ENCODE results near the gene DIPK1A.

The DIPK1A gene

GRCh38 chr1:92833840-92834239, 127.4 kb downstream of the DIPK1A start:
- no peak for DNase-seq

- no peak for DNase-seq
Observed at GRCh38 chr1:92832537-92833114, 128.6 kb downstream of the DIPK1A start.

- DNase-seq: peak; percentile 95
Observed at GRCh38 chr1:92831762-92832536, 129.3 kb downstream of the DIPK1A start, which contains the start of gene RPL5. RPL5 (plus strand) TSS chr1:92832040; CDS start chr1:92832115, 75 bp downstream.

GRCh38 chr1:92831368-92831761, 129.9 kb downstream of the DIPK1A start:
- no peak for DNase-seq

GRCh38 chr1:92826792-92827191, 134.5 kb downstream of the DIPK1A start:
- no peak for DNase-seq

GRCh38 chr1:92822879-92823278, 138.4 kb downstream of the DIPK1A start:
- no peak for DNase-seq

- no peak for DNase-seq
Observed at GRCh38 chr1:92820551-92820950, 140.7 kb downstream of the DIPK1A start.

GRCh38 chr1:92820024-92820423, 141.2 kb downstream of the DIPK1A start:
- DNase-seq: no peak

- no peak for DNase-seq
Observed at GRCh38 chr1:92817986-92818764, 143.1 kb downstream of the DIPK1A start.

- no peak for DNase-seq
Observed at GRCh38 chr1:92817137-92817697, 144.0 kb downstream of the DIPK1A start.

- DNase-seq: no peak
Observed at GRCh38 chr1:92816732-92817131, 144.5 kb downstream of the DIPK1A start.

GRCh38 chr1:92808381-92808780, 152.9 kb downstream of the DIPK1A start:
- no peak for DNase-seq

- no peak for DNase-seq
Observed at GRCh38 chr1:92805216-92805615, 156.0 kb downstream of the DIPK1A start.

GRCh38 chr1:92804721-92805201, 156.5 kb downstream of the DIPK1A start:
- no peak for DNase-seq

- DNase-seq: no peak
Observed at GRCh38 chr1:92803140-92803887, 157.9 kb downstream of the DIPK1A start.

- DNase-seq: no peak
Observed at GRCh38 chr1:92797961-92798360, 163.3 kb downstream of the DIPK1A start.

- no peak for DNase-seq
Observed at GRCh38 chr1:92797297-92797696, 164.0 kb downstream of the DIPK1A start.

GRCh38 chr1:92795166-92795565, 166.1 kb downstream of the DIPK1A start:
- no peak for DNase-seq

GRCh38 chr1:92792340-92792782, 168.9 kb downstream of the DIPK1A start:
- DNase-seq: no peak
